NB4 (cell line): ENCODE results near the gene ATP1A3.

Experiments used
- CTCF ChIP-seq: IDR thresholded peaks from one replicate; pipeline ENCODE4 v1.5.1; 2012; ENCODE audit warnings: low read depth, low read length
- MAX ChIP-seq: IDR thresholded peaks from 2 replicates; pipeline ENCODE4 v1.6.1; 2011; ENCODE audit warnings: low read depth, low read length

- no peak for TF ChIP-seq CTCF
- no peak for TF ChIP-seq MAX
These were observed 73.9 kb downstream of the ATP1A3 start for GRCh38 chr19:41919948-41920712.
